HG02642 (cell line): ENCODE data around the gene MSMB.
"Not testable (repeated sequence)": the region's sequence is repeated elsewhere in the genome, so short reads cannot be mapped to it uniquely, and the experiment has no call there.

Source experiments
- ATAC-seq: cut with Tn5 transposase; IDR thresholded peaks from one replicate; pipeline ENCODE4 v1.9.1; 2021; ENCODE audit warnings: mild to moderate bottlenecking; ENCODE audit not compliant: unreplicated experiment, poor library complexity

Gene MSMB

DNA sequence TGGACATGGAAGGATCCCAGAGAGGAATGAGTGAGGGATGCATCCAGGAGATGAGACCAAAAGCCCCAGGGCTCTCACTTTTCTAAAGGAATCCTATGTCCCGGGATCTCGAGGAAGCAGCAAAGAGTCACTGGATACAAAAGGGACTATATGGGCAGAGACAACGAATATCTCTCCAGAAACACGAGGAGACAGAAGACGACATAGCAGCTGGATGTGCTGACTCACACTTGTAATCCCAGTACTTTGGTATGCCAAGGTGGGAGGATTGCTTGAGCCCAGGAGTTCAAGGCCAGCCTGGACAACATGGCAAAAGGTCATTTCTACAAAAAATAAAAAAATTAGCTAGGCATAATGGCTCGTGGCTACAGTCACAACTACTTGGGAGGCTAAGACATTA lies 24.7 kb upstream of the MSMB start:
- no peak for ATAC-seq

DNA sequence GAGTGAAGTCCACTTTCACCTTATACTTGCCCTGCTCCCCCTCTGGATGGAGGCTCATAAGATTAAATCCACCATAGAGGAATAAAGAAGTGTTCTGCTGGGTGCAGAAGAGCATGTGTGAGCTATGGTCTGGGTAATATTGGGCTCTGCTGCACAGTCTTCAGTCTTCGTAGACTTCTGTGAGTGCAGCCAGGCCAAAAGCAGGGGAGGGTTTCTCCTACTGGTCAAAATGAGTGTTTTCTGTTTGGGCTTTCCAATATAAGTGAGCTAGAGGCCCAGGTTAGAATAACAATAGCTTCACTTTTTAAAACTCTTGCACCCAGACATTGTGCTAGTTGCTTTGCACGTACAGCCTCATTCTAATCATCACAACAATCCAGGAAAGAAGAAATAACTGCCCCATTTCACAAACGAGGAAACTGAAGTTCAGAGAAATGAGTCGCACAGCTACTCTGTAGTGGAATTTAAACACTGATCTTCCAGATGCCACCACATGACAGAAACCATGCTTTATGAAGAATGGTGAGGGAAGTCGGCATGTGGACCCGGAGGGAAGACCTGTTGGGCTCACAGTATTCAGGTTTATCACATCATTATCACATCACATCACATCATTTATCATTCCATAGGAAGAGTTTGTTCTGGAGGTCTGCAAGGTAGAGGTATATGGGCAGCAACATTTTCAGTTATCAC lies 23.8 kb upstream of the MSMB start:
- ATAC-seq: no peak

DNA sequence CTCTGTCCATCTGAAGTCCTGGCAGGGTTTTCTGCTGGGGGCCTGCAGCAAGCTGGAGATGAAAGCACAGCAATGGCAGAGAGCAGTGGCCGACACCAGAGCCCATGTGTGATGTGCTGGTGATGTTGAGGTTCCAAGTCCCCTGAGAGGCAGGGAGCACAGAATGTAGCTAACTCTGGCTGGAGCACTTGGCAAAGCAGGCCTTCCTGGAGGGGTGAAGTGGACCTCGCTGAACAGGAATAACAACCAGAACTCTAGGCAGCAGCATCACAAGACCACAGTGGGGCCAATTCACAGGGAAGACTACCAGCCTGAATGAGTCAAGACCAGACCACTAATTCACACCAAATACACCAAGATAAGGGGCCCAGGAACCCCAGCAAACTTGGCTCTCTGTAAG lies 22.8 kb upstream of the MSMB start:
- ATAC-seq: no peak

DNA sequence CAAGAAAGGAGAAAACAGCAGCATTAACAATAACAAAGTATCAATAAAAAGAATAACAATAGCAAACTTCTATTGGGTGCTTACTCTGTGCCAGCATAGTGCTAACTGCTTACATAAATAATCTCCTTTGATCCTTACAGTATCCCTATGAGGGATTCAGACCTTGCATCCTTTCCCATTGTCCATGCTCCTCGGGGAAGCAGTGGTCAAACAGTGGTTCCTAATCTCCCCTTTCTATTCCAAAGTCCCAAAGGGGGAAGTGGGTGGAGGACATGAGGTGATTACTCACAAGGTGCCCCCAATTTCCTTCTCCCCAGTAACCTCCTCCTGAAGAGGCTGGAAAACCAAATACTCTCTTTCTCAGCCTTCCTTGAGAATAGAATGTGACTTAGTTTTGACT lies 22.0 kb upstream of the MSMB start:
- ATAC-seq: no peak

DNA sequence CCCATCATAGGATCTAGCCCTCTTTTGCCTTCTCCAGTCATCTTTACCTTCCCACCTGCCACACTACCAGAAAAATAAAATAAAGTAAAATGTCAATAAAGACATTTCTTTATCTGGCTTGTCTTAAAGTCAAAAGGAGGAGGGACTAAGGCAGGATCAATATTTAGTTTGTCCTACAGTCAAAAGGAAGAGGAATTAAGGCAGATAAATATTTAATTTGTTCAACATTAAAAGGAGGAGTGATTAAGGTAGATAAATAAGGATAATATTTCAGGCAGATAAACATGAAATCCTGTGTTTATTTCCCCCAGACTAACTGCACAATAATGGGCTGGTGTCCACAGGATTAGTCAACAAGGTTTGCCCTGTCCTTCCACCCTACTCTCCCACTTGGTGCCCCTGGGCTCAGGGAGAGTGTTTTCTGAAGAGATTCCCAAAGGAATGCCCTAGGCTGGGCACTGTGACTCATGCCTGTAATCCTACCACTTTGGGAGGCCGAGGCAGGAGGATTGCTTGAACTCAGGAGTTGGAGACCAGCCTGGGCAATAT lies 18.3 kb upstream of the MSMB start:
- ATAC-seq: no peak

DNA sequence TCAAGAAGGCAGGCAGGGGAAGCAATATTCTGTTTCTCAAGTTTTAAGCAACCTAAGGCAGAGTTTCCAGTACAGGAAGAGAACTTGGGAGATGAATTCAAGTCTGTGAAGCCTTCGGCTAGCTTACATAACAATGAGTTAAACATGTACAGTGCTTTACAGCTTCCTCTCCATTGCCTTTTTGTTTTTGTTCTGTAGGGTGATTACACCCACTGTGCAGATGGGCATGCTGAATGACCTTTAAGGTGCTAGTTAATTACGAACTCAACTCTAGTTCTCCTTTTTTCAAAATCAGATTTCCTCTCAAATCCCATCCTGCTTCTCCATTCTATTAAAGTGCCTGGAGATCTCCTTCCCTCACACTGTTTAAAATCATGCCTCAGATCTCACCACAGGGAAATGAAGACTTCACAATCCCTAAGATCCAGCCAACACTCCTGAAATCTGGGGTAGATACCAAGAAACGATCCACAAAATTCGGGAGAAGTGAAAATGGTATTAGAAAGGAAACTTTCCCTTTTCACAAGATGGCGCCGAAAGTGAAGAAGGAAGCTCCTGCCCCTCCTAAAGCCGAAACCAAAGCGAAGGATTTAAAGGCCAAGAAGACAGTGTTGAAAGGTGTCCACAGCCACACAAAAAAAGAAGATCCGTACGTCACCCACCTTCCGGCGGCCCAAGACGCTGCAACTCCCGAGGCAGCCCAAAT lies 16.8 kb upstream of the MSMB start:
- ATAC-seq: no peak

DNA sequence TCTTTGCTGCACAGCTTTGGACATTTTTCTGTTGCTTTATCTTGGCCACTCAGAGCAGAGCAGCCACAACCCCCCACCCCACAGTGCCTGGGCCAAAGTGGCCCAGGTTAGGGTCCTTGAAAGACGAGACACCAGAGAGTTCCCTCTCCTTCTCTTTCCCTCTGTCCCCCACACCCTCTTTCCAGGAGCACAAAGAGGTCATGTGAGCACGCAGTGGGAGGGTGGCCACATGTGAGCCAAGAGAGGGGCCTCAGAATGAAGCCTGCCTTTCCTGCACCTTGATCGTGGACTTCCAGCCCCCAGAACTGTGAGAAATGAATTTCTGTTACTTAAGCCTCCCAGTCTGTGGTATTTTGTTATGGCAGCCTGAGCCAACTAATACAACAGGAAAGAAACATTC lies 14.6 kb upstream of the MSMB start:
- no peak for ATAC-seq

DNA sequence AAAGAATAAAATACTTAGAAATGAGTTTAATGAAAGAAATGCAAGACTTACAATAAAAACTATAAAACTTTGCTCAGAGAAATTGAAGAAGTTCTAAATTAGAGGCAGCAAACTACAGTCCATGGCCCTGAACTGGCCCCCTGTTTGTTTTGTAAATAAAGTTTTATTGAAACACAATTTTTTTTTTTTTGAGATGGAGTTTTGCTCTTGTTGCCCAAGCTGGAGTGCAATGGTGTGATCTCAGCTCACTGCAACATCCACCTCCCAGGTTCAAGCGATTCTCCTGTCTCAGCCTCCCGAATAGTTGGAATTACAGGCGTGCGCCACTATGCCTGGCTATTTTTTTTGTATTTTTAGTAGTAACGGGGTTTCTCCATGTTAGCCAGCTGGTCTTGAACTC lies 11.9 kb upstream of the MSMB start:
- not testable (repeated sequence) for ATAC-seq

DNA sequence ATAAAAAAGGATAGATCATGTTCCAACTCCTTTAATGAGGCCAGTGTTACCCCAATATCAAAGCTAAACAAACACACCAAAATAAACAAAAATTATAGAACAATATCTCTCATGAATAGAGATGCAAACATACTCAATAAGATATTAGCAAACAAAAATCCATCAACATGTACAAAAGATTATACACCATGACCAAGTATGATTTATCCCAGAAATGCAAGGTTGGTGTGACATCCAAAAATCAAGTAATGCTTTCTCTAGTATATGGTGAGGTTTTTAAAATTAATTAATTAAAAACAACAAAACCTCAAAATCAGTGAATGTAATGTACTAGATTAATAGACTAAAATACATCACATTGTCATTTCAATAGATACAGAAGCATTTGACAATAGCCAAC lies 11.0 kb upstream of the MSMB start:
- ATAC-seq: no peak

DNA sequence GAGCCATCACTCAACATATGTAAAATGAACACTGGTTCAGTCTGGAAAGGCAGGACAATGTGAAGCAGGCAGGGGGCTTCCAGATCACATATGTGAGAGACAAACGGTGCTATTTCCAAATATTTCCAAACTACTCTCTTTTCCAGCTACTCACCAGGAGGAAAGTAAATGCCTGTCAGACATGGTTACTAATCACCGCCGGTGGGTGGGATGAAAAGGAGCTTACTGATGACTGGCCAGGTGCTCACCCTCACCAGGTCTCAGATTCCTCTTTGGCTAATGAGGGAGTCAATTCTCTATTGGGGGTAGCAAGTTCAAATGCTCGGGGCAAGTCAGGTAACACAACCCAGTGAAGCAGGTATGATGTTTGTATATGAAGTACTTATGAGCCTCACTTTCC lies 9.7 kb upstream of the MSMB start:
- ATAC-seq: no peak

DNA sequence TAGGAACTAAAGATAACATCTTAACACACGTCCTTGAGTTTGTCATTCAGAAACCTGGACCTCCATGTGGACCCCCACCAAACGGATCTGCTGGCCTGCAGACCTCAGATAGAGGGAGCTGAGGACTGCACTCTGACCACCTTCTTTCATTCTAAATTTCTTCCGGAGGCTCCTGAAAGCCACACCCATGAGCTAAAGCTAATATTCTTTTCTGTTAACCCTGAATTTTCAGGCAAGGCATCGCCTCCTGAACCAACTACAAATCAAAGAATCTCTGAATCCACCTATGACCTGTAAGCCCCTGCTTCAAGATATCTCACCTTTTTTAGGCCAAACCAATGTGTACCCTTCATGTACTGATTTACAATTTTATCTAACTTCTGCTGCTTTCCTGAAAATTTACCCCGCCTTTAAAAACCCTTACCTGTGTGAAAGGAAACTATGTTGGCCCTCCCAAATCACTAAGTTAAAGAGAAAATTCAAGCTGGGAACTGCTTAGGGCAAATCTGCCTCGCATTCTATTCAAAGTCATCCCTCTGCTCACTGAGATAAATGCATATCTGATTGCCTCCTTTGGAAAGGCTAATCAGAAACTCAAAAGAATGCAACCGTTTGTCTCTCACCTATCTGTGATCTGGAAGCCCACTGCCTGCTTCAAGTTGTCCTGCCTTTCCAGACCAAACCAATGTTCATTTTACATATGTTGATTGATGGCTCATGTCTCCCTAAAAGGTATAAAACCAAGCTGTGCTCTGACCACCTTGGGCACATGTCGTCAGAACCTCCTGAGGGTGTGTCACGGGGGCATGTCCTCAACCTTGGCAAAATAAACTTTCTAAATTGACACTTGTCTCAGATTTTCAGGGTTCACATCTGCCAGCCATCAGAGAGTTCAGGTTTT lies 7.7 kb upstream of the MSMB start:
- no peak for ATAC-seq

DNA sequence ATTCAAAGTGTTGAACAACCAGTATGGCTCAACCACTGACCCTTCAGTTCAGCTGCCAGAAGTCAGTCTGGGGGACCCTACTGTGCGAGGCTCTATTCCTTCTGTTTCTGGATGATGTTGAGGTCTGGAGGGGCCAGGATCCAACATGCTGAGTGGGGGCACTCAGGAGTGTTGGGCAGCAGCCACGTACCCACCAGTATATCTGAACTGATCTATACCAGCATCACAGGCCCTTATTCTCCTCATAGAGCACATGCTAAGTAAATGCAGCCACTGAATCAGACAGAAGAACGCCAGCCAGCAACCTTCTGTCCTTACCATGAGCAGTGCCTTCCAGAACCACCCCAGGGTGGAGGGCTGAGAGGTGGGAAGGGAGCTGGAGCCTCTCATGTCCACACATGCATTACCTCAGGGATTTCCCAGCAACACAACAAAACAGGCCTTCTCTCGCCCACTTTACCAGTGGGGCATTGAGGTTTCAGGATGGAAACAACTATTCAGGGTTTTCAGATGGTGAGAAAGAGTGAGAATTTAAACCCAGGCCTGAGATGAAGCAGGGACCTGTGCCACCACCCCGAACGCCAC lies 6.8 kb upstream of the MSMB start:
- no peak for ATAC-seq

DNA sequence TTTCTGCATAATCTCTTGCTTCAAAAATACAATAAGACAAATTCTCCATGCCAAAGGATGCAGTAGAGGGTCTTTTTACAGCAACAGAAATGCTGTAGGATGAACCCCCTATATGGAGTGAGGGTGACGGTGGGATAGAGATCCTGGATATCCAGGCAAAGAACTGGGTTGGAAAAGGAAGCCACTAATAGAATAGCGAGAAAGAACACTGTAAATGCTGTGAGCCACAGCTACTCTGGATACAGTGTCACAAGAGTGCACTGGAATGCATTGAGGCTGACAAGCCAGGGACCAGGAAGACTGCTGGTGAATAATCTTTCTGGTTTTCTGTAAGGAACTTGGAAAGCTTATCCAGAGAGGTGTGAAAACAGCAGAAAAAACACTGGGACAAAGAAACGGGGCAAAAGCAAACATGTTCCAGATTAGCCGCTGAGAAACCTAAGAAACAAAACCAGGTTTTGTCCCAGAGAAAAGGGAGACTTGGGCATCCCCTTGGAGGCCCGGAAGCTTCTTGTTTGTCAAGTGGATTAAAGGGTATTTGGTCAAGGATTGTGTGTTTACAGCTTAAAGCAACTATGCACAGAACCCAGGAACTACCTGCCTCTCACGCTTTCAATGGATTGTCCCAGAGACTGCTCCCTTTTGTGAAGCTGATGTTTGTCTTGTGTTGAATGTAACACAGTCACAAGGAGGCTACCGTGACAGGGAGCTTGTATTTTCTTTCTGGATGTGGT lies 6.2 kb upstream of the MSMB start:
- ATAC-seq: no peak

DNA sequence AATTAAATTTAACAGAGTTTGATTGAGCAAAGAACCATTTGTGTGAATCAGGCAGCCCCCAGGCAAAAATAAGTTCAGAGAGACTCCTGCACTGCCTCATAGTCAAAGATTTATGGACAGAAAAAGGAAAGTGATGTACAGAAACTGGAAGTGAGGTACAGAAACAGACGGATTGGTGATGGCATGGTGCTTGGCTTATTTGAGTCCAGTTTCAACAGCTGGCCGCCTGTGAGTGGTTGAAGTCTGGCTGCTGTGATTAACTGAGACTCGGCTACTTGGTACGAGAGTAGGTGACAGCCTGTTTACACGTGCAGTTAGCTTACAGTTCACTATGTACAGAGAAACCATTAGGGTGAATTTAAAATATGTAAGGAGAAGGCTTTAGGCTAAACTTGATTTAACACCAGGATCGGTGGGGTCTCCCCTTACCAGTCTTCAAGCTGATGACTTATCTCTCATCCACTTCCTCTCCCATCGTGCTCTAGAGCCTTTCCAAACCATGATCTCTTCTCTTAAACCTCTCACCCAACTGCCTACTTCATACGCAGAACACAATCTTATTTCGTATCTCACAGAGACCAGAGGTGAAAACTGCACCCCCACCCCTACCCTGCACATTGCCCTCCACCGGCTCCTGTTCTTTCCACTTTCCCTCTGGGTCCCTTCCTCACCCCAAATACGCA lies 5.0 kb upstream of the MSMB start:
- no peak for ATAC-seq

DNA sequence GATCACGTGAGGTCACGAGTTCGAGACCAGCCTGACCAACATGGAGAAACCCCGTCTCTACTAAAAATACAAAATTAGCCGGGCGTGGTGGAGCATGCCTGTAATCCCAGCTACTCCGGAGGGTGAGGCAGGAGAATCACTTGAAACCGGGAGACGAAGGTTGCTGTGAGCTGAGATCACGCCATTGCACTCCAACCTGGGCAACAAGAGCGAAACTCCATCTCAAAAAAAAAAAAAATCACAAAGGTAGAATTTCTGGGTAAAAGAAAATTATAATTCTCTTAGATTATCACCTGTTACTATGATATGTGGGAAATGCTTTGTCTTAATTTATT lies 3.4 kb upstream of the MSMB start:
- ATAC-seq: not testable (repeated sequence)

DNA sequence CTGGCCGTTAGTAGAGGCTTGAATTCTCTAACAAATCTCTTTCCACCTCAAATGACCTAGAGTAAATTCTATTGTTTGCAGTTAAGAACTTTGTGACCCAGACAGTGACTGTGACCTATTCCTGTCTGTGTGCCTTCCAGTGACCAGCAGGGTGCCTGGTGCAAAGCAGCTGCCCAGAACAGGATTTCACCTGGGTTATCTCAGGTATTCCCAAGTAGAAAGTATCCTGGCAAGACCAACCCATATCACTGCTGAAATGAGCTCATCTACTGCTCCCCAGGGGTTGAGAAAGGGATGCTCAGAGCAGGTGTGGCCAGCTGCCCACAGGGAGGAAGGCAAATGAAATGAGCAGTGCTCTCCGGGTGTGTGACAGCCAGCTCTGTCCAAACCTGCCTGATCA lies 2.1 kb upstream of the MSMB start:
- no peak for ATAC-seq

DNA sequence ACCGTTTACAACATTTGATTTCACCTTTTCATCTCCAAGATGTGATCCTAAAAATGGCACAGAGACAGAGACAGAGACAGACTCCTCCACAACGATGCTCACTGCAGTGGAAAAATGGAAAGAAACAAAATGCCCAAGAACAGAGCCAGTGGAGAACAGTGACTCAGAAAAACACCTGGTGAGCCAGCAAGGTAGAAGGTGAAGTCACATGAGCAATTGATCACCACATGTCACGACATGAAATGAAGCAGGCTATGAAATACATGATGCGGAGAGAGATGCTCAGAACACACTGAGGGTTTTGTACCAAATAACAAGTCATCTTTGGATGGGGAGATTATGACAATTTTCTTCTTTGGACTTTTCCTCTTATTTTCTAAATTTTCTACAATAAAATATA lies 3.5 kb downstream of the MSMB start:
- no peak for ATAC-seq

DNA sequence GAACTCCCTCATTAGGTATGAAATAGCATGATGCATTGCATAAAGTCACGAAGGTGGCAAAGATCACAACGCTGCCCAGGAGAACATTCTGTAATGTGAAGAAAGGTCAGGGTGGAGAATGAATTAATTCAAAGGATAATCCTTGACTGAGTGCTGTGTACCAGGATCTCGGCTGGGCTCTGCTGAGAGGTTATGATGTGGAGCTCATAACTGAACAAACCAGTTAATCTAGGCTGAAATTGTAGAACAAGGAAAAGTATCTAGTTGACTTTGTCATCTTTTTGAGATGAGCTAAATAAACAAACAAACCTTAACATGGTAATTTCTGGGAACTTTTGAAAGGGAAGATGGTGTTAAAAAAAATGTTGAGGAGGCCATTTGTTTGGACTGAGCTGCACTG lies 6.1 kb downstream of the MSMB start:
- no peak for ATAC-seq

DNA sequence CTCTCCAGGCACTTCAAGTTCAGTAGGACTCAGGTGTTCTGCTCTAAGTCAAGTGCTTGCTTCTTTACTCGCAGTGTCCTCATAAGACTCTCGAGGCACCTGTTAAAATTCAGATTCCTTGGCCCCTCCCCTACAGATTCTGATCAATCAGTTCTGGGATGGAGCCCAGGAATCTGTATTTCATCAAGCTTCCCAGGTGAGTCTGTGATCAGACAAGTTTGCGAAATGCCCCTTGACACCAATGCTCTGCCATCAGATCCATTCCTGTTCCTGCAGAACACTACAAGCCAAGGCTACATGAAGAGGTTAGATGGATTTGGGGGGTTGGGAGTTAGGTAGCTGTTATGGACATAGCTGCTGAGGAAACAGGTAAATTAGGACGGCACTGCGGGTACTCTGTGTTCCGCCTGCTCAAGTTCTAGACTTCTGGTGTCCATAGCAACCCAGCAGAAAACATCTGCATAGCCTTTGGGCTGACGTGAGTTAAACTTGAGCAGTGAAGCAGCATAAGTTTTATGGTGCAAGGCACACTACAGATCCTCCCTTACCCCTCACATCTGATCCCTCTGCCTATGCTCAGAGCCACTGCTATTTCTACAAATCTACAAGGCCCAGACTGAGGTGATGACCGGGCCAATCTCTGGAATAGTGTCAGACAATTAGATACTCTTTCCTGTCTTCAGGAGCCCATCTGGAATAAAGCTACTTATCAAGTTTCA lies 8.8 kb downstream of the MSMB start:
- no peak for ATAC-seq
